ENCODE results near the gene KLF5.
A peak's percentile ranks its signal among the peaks of the same experiment; 100 is the strongest.
"Not testable (repeated sequence)": the region's sequence is repeated elsewhere in the genome, so short reads cannot be mapped to it uniquely, and the experiment has no call there.

The KLF5 gene

DNA sequence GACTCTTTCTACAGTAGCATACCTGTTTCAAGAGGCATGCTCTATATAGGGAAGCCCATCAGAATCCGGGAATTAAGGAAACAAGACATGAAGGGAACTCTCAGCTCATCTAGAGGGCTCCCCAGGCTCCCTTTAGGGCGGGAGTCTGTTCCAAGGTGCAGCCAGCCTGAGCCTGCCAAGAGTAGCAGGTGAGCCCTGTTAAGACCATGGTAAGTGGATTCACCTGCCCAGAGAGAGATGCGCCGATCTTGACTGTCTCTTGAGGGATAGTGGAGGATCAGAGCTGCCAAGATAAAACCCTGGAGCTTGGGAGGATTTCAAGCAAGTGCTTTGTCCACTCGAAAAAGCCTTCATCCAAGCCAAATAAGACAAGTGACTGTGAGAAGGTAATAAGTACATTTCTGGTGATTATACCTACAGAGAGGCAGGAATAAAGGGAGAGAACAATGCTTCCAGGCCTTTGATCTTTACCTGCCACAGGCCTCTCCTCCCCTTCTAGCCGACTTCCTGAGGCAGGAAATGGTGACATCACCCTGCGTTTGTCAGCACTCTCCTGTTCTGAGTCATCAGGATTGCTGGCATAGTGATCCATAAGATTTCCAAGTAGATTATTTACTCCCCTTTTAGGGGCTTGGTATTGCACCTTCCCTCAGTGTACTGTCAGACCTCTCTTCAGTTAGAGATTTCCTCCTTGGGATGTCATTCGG, 31.5 kb downstream of the KLF5 start:
- DNase-seq, result peak; percentile 8 to 50

DNA sequence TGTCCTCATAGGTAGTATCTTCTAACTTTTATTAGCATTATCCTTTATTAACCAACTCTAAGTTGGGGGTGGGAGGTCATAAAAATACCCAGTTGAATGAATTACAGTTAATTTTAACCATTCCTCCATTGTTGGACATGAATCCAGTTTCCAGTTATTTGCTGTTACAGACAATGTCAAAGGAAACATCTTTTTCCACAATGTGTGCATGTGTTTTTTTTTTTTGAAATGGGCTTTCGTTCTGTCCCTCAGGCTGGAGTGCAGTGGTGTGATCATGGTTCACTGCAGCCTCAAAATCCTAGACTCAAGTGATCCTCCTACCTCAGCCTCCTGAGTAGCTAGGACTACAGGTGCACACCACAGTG, 32.0 kb downstream of the KLF5 start:
- DNase-seq, result no peak

- no peak for DNase-seq
Measured at GRCh38 chr13:73092829-73093228, 34.0 kb downstream of the KLF5 start.

- no peak for DNase-seq
Measured at GRCh38 chr13:73096173-73096572, 37.4 kb downstream of the KLF5 start.

DNA sequence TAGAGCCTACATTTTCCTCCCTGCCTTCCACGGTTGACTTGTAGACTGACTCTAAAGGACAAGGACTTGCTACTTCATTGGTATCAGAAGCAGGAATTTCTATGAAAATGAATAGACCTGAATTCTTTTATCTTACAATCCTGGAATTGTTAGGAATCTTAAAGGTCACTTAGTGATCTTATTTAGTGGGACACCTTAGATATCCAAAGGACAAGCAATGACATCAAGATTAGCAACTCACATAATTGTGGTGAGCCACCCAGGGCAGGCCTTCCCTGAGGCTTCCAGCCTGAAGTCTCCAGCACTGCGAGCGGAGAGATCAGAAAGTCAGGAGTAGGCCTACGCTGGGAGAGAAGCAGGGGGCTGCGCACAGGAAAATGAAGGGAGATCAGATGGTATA, 37.8 kb downstream of the KLF5 start:
- no peak for DNase-seq

DNA sequence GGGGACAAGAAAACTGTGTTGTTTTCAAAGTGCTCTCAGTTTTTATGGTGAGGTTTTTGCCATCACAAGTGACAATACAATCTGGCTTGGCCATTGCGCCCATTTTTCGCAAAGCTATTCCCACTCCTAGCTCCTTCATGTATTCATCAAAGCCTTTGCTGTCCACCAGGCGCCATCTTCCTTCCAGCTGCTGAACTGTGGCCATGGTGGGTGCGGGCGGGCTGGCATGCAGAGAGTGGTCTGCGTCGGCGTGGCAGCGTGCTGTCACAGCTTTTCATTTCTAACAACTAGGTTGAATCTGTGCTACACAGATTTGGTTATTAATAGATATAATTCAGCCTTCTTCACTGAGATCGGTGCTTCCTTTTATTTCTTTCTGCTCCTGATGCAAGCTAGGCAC, 42.0 kb downstream of the KLF5 start:
- not testable (repeated sequence) for DNase-seq

GRCh38 chr13:73101351-73102007, 42.7 kb downstream of the KLF5 start:
- no peak for DNase-seq

DNA sequence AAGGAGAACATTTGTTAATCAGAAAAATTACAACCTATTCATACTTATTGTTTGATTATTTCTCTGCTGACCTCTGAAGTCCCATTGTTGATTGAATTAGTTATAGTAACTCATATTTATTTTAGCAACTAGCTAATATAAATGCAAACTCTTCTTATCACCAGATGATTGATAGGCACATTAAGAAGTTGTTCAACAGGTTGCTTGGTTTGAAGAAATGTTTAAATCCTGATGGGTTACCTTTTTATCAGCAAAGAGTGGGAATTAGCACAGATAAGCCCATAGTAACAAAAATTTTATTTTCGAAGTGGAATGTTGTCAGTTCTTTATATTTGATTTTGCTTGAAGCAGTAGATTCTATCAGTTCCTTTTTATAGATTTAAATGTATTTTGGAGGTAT, 44.4 kb downstream of the KLF5 start:
- no peak for DNase-seq

- no peak for DNase-seq
Measured at GRCh38 chr13:73106513-73107178, 47.8 kb downstream of the KLF5 start.

DNA sequence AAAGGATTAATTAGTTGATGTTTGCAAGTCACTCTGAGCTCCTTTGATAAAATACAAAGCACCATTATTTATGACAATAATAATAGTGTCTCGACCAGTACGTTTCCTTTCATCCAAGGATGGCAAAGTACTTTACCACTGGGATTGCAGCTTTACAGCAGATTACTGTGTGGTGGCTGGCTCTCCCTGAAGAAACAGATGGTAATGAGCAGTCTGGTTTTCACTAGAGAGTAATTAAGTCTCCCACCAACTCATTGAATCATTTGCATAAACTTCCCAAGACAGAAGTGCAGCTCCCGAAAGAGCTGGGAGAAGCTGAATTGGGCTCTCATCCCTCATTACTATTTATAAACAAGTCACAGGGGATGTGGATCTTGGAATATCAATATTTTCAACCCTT, 48.7 kb downstream of the KLF5 start:
- DNase-seq, result no peak

DNA sequence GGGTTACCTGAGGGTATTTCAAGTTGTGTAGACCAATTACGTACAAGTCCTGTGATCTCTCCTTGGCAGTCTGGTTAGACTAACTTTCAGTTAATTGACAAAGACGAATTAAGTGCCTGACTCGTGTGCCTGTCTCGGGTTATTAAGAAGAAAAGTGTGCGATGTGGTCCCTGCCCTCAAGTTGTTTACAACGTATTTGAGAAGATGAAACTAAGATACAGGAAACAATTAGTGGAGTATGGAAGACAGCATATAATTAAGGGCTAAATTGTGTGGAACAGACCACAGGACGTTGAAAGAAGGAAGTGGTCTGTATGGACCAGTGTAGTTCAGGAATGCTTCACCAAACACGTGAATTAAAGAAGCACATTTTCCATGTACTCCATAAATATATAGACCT, 49.2 kb downstream of the KLF5 start:
- DNase-seq, result no peak

DNA sequence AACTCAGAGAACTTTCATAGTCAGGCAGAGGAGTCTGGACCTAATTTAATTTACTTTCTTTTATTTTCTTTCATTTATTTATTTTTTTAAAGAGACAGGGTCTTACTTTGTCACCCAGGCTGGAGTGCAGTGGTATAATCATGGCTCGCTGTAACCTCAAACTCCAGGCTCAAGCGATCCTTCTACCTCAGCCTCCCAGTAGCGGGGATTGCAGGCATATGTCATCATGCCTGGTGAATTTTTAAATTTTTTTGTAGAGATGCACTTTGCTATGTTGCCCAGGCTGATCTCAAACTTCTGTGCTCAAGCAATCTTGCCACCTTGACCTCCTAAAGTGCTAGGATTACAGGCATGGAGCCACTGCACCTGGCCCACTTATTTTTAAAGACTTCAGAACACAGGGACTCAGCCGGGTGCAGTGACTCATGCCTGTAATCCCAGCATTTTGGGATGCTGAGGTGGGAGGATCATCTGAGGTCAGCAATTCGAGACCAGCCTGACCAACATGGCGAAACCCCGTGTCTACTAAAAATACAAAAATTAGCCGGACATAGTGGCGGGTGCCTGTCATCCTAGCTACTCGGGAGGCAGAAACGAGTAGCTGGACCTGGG, 50.6 kb downstream of the KLF5 start:
- DNase-seq, result no peak

DNA sequence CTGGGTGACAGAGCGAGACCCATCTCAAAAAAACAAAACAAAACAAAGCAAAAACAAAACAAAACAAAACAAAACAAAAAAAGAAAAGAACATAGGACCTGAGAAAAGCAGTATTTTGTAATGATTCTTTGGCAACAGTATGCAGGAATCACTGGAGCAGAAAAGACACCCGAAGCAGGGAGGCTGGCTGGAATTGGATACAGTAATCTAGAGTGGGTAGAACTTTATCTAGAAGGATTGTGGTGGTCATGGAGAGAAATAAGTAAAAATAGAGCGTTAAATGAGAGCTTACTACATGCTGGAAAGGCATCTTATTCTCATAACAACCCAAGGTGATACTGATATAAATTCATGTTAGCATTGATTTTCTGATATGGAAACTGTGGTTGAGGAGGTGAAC, 51.2 kb downstream of the KLF5 start:
- DNase-seq, result no peak

- no peak for DNase-seq
Measured at GRCh38 chr13:73110814-73111213, 52.0 kb downstream of the KLF5 start.

- no peak for DNase-seq
Measured at GRCh38 chr13:73111331-73111730, 52.5 kb downstream of the KLF5 start.

- DNase-seq, result no peak
Measured at GRCh38 chr13:73119612-73120011, 60.8 kb downstream of the KLF5 start.

Measured in SHP77 (cell line).